SK-N-SH (cell line): ENCODE results near the gene ME1. TPM values are rescaled to one million over a fixed set of nuclear protein-coding genes. Genes with fewer than 3 reads are reported as not detected.
A peak's percentile ranks its signal among the peaks of the same experiment; 100 is the strongest.

Source experiments
- CTCF ChIA-PET: fragments of 300-600, 350-600 bp; formaldehyde crosslinking; extraction: SDS; loops from one replicate; lab custom pipeline; 2021; lab: Yijun Ruan, JAX
- POLR2A ChIA-PET: fragments of 350-600 bp; sonication (Branson Sonifier 250); formaldehyde crosslinking; extraction: SDS; loops from one replicate; lab custom pipeline; 2020; ENCODE audit warnings: antibody characterized with exemption, inconsistent platforms; lab: Yijun Ruan, JAX
- DNase-seq: peaks from one replicate; pipeline ENCODE4 v3.0.0; 2012
- H2AFZ ChIP-seq: fragments of 200-600 bp; sonication (generic); 2 replicates; pipeline ENCODE4 v1.8.1; 2016; ENCODE audit warnings: antibody characterized with exemption, mild to moderate bottlenecking, low read depth
- H3F3A ChIP-seq: fragments of 200-600 bp; sonication (generic); replicated peaks from 2 replicates; pipeline ENCODE3; 2016; ENCODE audit warnings: antibody characterized with exemption, mild to moderate bottlenecking; ENCODE audit not compliant: insufficient read depth
- H3K27ac ChIP-seq, 2 experiments: fragments of 200-500 bp in 1 of 2; fragments of 200-600 bp in 1 of 2; sonication (Bioruptor generic) in 1 of 2; sonication (generic), shearing (Covaris generic) in 1 of 2; 2 replicates each; pipeline versions ENCODE4 v1.5.1 to v1.6.1; 2014 to 2016; ENCODE audit warnings: low read depth in 2 of 2, inconsistent platforms in 1 of 2, low read length in 1 of 2, mild to moderate bottlenecking in 1 of 2, mixed read lengths in 1 of 2
- H3K27me3 ChIP-seq: fragments of 200-600 bp; sonication (generic), shearing (Covaris generic); 2 replicates; pipeline ENCODE4 v1.6.1; 2016; ENCODE audit warnings: mixed run types; ENCODE audit not compliant: insufficient read depth
- H3K36me3 ChIP-seq, 2 experiments: fragments of 200-500 bp in 1 of 2; fragments of 200-600 bp in 1 of 2; sonication (Bioruptor generic) in 1 of 2; sonication (generic) in 1 of 2; replicated peaks in 1 of 2; 2 replicates each; pipeline versions ENCODE3 to v1.5.1; 2014 to 2016; ENCODE audit warnings: low read length in 1 of 2, mild to moderate bottlenecking in 1 of 2; ENCODE audit not compliant: insufficient read depth in 2 of 2, control insufficient read depth in 1 of 2
- H3K4me1 ChIP-seq, 2 experiments: fragments of 200-500 bp in 1 of 2; fragments of 200-600 bp in 1 of 2; sonication (Bioruptor generic) in 1 of 2; sonication (generic), shearing (Covaris generic) in 1 of 2; 2 replicates each; pipeline versions ENCODE4 v1.5.1 to v1.6.1; 2014 to 2016; ENCODE audit warnings: low read depth in 1 of 2, low read length in 1 of 2, mixed run types in 1 of 2; ENCODE audit not compliant: insufficient read depth in 2 of 2, control insufficient read depth in 1 of 2
- H3K4me2 ChIP-seq: fragments of 200-600 bp; sonication (generic), shearing (Covaris generic); 2 replicates; pipeline ENCODE4 v1.6.1; 2017; ENCODE audit warnings: mixed run types
- H3K4me3 ChIP-seq, 2 experiments: fragments of 200-500 bp in 1 of 2; fragments of 200-600 bp in 1 of 2; sonication (Bioruptor generic) in 1 of 2; sonication (generic), shearing (Covaris generic) in 1 of 2; 2 replicates each; pipeline versions ENCODE4 v1.5.1 to v1.8.1; 2014 to 2016; ENCODE audit warnings: low read depth in 2 of 2, inconsistent platforms in 1 of 2, low read length in 1 of 2, mild to moderate bottlenecking in 1 of 2, mixed read lengths in 1 of 2, moderate library complexity in 1 of 2
- H3K79me2 ChIP-seq: fragments of 200-600 bp; sonication (generic); 2 replicates; pipeline ENCODE4 v1.8.1; 2017; ENCODE audit warnings: mild to moderate bottlenecking; ENCODE audit not compliant: insufficient read depth
- H3K9ac ChIP-seq: fragments of 200-600 bp; sonication (generic); 2 replicates; pipeline ENCODE4 v1.6.1; 2017; ENCODE audit warnings: mixed run types
- H3K9me2 ChIP-seq: fragments of 200-600 bp; sonication (generic); 2 replicates; pipeline ENCODE4 v1.6.1; 2017; ENCODE audit warnings: mixed run types
- H3K9me3 ChIP-seq: fragments of 200-600 bp; sonication (generic); 2 replicates; pipeline ENCODE4 v1.6.1; 2017; ENCODE audit warnings: mixed run types, mild to moderate bottlenecking, moderate library complexity
- H4K20me1 ChIP-seq: fragments of 200-600 bp; sonication (generic); 2 replicates; pipeline ENCODE4 v1.6.1; 2017; ENCODE audit warnings: mild to moderate bottlenecking, mixed run types; ENCODE audit not compliant: insufficient read depth
- CHD2 ChIP-seq: fragments of 150-350 bp; IDR thresholded peaks from 2 replicates; pipeline ENCODE4 v1.6.1; 2018; ENCODE audit warnings: low read length; ENCODE audit not compliant: partially characterized antibody
- CTCF ChIP-seq: fragments of 200-600 bp; sonication (generic); IDR thresholded peaks from 2 replicates; pipeline ENCODE4 v1.6.1; 2017; ENCODE audit warnings: antibody characterized with exemption, mild to moderate bottlenecking, moderate library complexity
- ELF1 ChIP-seq: IDR thresholded peaks from 2 replicates; pipeline ENCODE4 v1.4.0; 2012
- FOSL2 ChIP-seq: IDR thresholded peaks from 2 replicates; pipeline ENCODE4 v1.4.0; 2012; ENCODE audit warnings: low read depth, mild to moderate bottlenecking, moderate library complexity, borderline replicate concordance
- FOXJ3 ChIP-seq: sonication (generic); formaldehyde crosslinking; IDR thresholded peaks from 2 replicates; pipeline ENCODE4 v1.5.1; 2020; ENCODE audit warnings: mild to moderate bottlenecking, missing genetic modification reagents
- FOXM1 ChIP-seq: IDR thresholded peaks from 2 replicates; pipeline ENCODE4 v1.4.0; 2012; ENCODE audit warnings: low read depth, mild to moderate bottlenecking
- GABPA ChIP-seq: IDR thresholded peaks from 2 replicates; pipeline ENCODE4 v1.4.0; 2012; ENCODE audit warnings: low read depth, mild to moderate bottlenecking
- MAX ChIP-seq: IDR thresholded peaks from 2 replicates; pipeline ENCODE4 v1.4.0; 2012; ENCODE audit warnings: low read depth
- MEF2A ChIP-seq: IDR thresholded peaks from 2 replicates; pipeline ENCODE4 v1.4.0; 2012; ENCODE audit warnings: low read depth, borderline replicate concordance
- NFIC ChIP-seq: IDR thresholded peaks from 2 replicates; pipeline ENCODE4 v1.4.0; 2012; ENCODE audit warnings: borderline replicate concordance
- NRF1 ChIP-seq: IDR thresholded peaks from 2 replicates; pipeline ENCODE4 v1.6.1; 2012; ENCODE audit warnings: low read depth, mild to moderate bottlenecking, low read length
- PBX3 ChIP-seq: IDR thresholded peaks from 2 replicates; pipeline ENCODE4; 2012
- POLR2AphosphoS5 ChIP-seq: IDR thresholded peaks from 2 replicates; pipeline ENCODE4 v1.6.1; 2012; ENCODE audit warnings: low read depth, low read length
- RAD21 ChIP-seq: IDR thresholded peaks from 2 replicates; pipeline ENCODE4 v1.6.1; 2012; ENCODE audit warnings: mild to moderate bottlenecking, low read length
- RCOR1 ChIP-seq: fragments of 150-350 bp; IDR thresholded peaks from 2 replicates; pipeline ENCODE4 v1.6.1; 2017; ENCODE audit warnings: antibody characterized with exemption, low read length
- RFX5 ChIP-seq: IDR thresholded peaks from 2 replicates; pipeline ENCODE4 v1.6.1; 2012; ENCODE audit warnings: mild to moderate bottlenecking, improper control_type of control experiment, low read length
- RXRA ChIP-seq: IDR thresholded peaks from 2 replicates; pipeline ENCODE4 v1.4.0; 2012; ENCODE audit warnings: low read depth, mild to moderate bottlenecking, borderline replicate concordance
- SMC3 ChIP-seq: IDR thresholded peaks from 2 replicates; pipeline ENCODE4 v1.6.1; 2012; ENCODE audit warnings: low read depth, low read length, improper control_type of control experiment
- USF2 ChIP-seq: fragments of 150-350 bp; IDR thresholded peaks from 2 replicates; pipeline ENCODE4 v1.6.1; 2017; ENCODE audit warnings: antibody characterized with exemption, low read length, low read depth, borderline replicate concordance
- ZBTB33 ChIP-seq: IDR thresholded peaks from 2 replicates; pipeline ENCODE4 v1.4.0; 2012; ENCODE audit warnings: low read depth, borderline replicate concordance
- WGBS: methylation state at CpG from one replicate; pipeline ENCODE4 v1.1.6; 2017; ENCODE audit warnings: low lambda C conversion rate; 5-methylcytosine and 5-hydroxymethylcytosine counted together
- polyA plus RNA-seq, 3 experiments: library from polyadenylated mRNA; depleted of rRNA; stranded (reverse); fragments of >200 nt; gene quantifications; 2 replicates each; pipeline ENCODE4 v1.2.3, GENCODE V29; 2012

Gene ME1
- polyA plus RNA-seq, 1 of the 3 experiments (the other 2 are of a cell fraction) = 4.9 TPM

GRCh38 chr6:83273596-83273995, 157.3 kb downstream of the ME1 start (continued):
- TF ChIP-seq CTCF (no peak), MEF2A (no peak), PBX3 (no peak), USF2 (no peak)
- TF ChIP-seq, all 33 proteins: peak for 0

- H3K27me3 ChIP-seq = no peaks in the 10 kb centered on the region
- no peaks in the 10 kb centered on the region for H3K36me3 ChIP-seq
- H3K79me2 ChIP-seq = no peaks in the 10 kb centered on the region
- H3K27ac ChIP-seq = peak overlapping the region in 1 of 2 experiments; percentile 67; a peak in 2 of 4 replicates
- WGBS = 50% methylated on average over 6 of the region's 6 CpGs
- no peaks in the 10 kb centered on the region for H3K9me2 ChIP-seq
- ChIA-PET POLR2A (no interaction called here), CTCF (interaction anchor here (0.6 to 0.7 kb wide), 2 partner anchors 10 to 18 kb away, joined by 3 read pairs; no protein-coding TSS in a partner anchor)
- H3K4me2 ChIP-seq = no peak overlapping the region
- H3K4me1 ChIP-seq = peaks cover 0 to 22% of the 10 kb centered on the region in 2 experiments; a peak in 2 of 4 replicates
- no peaks in the 10 kb centered on the region for H4K20me1 ChIP-seq
- no peak overlapping the region for H3K9ac ChIP-seq
- H3F3A ChIP-seq = peaks cover 6% of the 10 kb centered on the region
- no peak for DNase-seq
- no peaks in the 10 kb centered on the region for H3K9me3 ChIP-seq
- no peak overlapping the region for H2AFZ ChIP-seq
- no peak overlapping the region for H3K4me3 ChIP-seq
- TF ChIP-seq FOXM1 (peak; percentile 63), RAD21 (no peak), CTCF (no peak), FOSL2 (peak; percentile 100), CHD2 (no peak), NRF1 (no peak), RFX5 (no peak), FOXJ3 (CRISPR knock-in tag) (no peak), MAX (peak; percentile 27; the same call in 1 of the 2 replicates), ZBTB33 (peak; percentile 72; the same call in 1 of the 2 replicates), POLR2AphosphoS5 (peak; percentile 73; the same call in 1 of the 2 replicates), RCOR1 (no peak), MEF2A (peak; percentile 73; the same call in 1 of the 2 replicates), PBX3 (peak; percentile 81), ELF1 (no peak), NFIC (peak; percentile 94), RXRA (peak; percentile 70; the same call in 1 of the 2 replicates), SMC3 (no peak), GABPA (0 out of 2 replicates have a peak, but pooled peaks have one; percentile 22)
Measured at GRCh38 chr6:83270971-83271719, 159.7 kb downstream of the ME1 start.
